Left lung (tissue), 10 donors: Measurements from ENCODE around the gene NEDD9. TPM values are rescaled to one million over a fixed set of nuclear protein-coding genes. Genes with fewer than 3 reads are reported as not detected.

Source experiments
- ATAC-seq: fragments of 200-7000 bp; cut with Tn5 transposase; one replicate; pipeline ENCODE4 v1.9.1; 2020; ENCODE audit warnings: moderate library complexity
- DNase-seq, 4 donors: peaks; one replicate each; pipeline ENCODE4 v3.0.0-alpha.2; 2013 to 2020
- H3K27ac ChIP-seq, 2 donors: fragments of 200-600 bp; sonication (generic) in 1 of 2; one replicate each; pipeline versions ENCODE4 v1.5.0 to v1.8.0; 2020 to 2021
- H3K27me3 ChIP-seq, 2 donors: fragments of 200-600 bp; sonication (generic) in 1 of 2; one replicate each; pipeline versions ENCODE4 v1.5.0 to v1.8.0; 2020 to 2021
- H3K36me3 ChIP-seq, 2 donors: fragments of 200-600 bp; sonication (generic) in 1 of 2; one replicate each; pipeline versions ENCODE4 v1.5.0 to v1.8.0; 2020 to 2021
- H3K4me1 ChIP-seq, 2 donors: fragments of 200-600 bp; one replicate each; pipeline ENCODE4 v1.8.0; 2021
- H3K4me3 ChIP-seq, 2 donors: fragments of 200-600 bp; sonication (generic) in 1 of 2; one replicate each; pipeline versions ENCODE4 v1.5.0 to v1.8.0; 2020 to 2021; ENCODE audit warnings: mild to moderate bottlenecking in 1 of 2
- H3K9me3 ChIP-seq, 2 donors: fragments of 200-600 bp; sonication (generic) in 1 of 2; one replicate each; pipeline versions ENCODE4 v1.5.0 to v1.8.0; 2020 to 2021
- CTCF ChIP-seq, 2 donors: fragments of 200-600 bp; sonication (generic) in 1 of 2; IDR thresholded peaks; one replicate each; pipeline versions ENCODE4 v1.5.0 to v1.8.0; 2021; ENCODE audit warnings: antibody characterized with exemption in 2 of 2
- intact Hi-C, 2 donors: fragments of 100-400 bp; cut with DNase I; formaldehyde crosslinking; loops; one replicate each; pipeline versions ENCODE4 v1.11.2 to v1.14.2; 2022
- polyA plus RNA-seq, 6 donors: library from polyadenylated mRNA; unstranded; fragments of 120-200 nt; gene quantifications; one replicate each; pipeline ENCODE4 v1.2.1, GENCODE V29; 2013; ENCODE audit not compliant: insufficient read length in 6 of 6
- total RNA-seq, 2 donors: library from RNA; stranded (reverse); fragmentation: NEBNext Ultra II Directional; extraction: Animal tissue kit (Norgen Biotek cat#: 25700); gene quantifications; one replicate each; pipeline ENCODE4 v1.2.1, GENCODE V29; 2021
- donor health status: DM: no; HTN: yes; CAD: no.
- donor health status: DM: no; HTN: no; CAD: no.

NEDD9 gene
- total and polyA plus RNA-seq, 8 donors, result 54.3 to 193 (median 59.5) TPM

GRCh38 chr6:11166948-11167347, 65.5 kb downstream of the NEDD9 start:
- ATAC-seq (no peak), DNase-seq (no peak)
- no peaks in the 10 kb centered on the region for H3K27me3 ChIP-seq
- H3K9me3 ChIP-seq, result no peaks in the 10 kb centered on the region
- no peak for TF ChIP-seq CTCF (IDR thresholded peaks at IDR 0.05)
- no peak overlapping the region for H3K4me3 ChIP-seq
- H3K4me1 ChIP-seq, result no peaks in the 10 kb centered on the region
- no peak overlapping the region for H3K27ac ChIP-seq
- intact Hi-C loops, result no loop called here
- no peaks in the 10 kb centered on the region for H3K36me3 ChIP-seq

GRCh38 chr6:11164717-11165646, 67.5 kb downstream of the NEDD9 start:
- Histone ChIP-seq H3K36me3 (no peaks in the 10 kb centered on the region), H3K27ac (no peak overlapping the region), H3K9me3 (no peaks in the 10 kb centered on the region), H3K4me1 (no peaks in the 10 kb centered on the region), H3K27me3 (no peaks in the 10 kb centered on the region), H3K4me3 (no peak overlapping the region)
- DNase-seq (no peak), ATAC-seq (no peak)
- no peak for TF ChIP-seq CTCF (IDR thresholded peaks at IDR 0.05)
- intact Hi-C loops, result no loop called here

- intact Hi-C loops, result no loop called here
- H3K9me3 ChIP-seq, result no peaks in the 10 kb centered on the region
- H3K4me1 ChIP-seq, result no peaks in the 10 kb centered on the region
- ATAC-seq (no peak), DNase-seq (no peak)
- no peak overlapping the region for H3K4me3 ChIP-seq
- H3K27ac ChIP-seq, result no peak overlapping the region
- TF ChIP-seq CTCF (IDR thresholded peaks at IDR 0.05), result no peak
- H3K36me3 ChIP-seq, result no peaks in the 10 kb centered on the region
- no peaks in the 10 kb centered on the region for H3K27me3 ChIP-seq
These were observed 68.5 kb downstream of the NEDD9 start for GRCh38 chr6:11163932-11164331.

- no peak for TF ChIP-seq CTCF (IDR thresholded peaks at IDR 0.05)
- H3K27me3 ChIP-seq, result no peaks in the 10 kb centered on the region
- no peak overlapping the region for H3K27ac ChIP-seq
- DNase-seq (no peak), ATAC-seq (no peak)
- no peaks in the 10 kb centered on the region for H3K9me3 ChIP-seq
- intact Hi-C loops, result no loop called here
- no peaks in the 10 kb centered on the region for H3K4me1 ChIP-seq
- H3K36me3 ChIP-seq, result no peaks in the 10 kb centered on the region
- no peak overlapping the region for H3K4me3 ChIP-seq
These were observed 70.2 kb downstream of the NEDD9 start for GRCh38 chr6:11162262-11162661.

- Histone ChIP-seq H3K9me3 (no peaks in the 10 kb centered on the region), H3K27ac (no peak overlapping the region), H3K4me1 (no peaks in the 10 kb centered on the region), H3K36me3 (no peaks in the 10 kb centered on the region), H3K27me3 (no peaks in the 10 kb centered on the region), H3K4me3 (no peak overlapping the region)
- DNase-seq (no peak), ATAC-seq (no peak)
- intact Hi-C loops, result no loop called here
- TF ChIP-seq CTCF (IDR thresholded peaks at IDR 0.05), result no peak
These were observed 71.2 kb downstream of the NEDD9 start for GRCh38 chr6:11161031-11161956.
